IPS DF 4.7 (cell line): Measurements from ENCODE around the gene OR11H6.
"Not testable (repeated sequence)": the region's sequence is repeated elsewhere in the genome, so short reads cannot be mapped to it uniquely, and the experiment has no call there.

Experiments used
- DNase-seq: peaks from one replicate; pipeline ENCODE4 v3.0.0-alpha.2; 2013; ENCODE audit warnings: low spot score; ENCODE audit errors: extremely low read depth

Gene OR11H6

DNA sequence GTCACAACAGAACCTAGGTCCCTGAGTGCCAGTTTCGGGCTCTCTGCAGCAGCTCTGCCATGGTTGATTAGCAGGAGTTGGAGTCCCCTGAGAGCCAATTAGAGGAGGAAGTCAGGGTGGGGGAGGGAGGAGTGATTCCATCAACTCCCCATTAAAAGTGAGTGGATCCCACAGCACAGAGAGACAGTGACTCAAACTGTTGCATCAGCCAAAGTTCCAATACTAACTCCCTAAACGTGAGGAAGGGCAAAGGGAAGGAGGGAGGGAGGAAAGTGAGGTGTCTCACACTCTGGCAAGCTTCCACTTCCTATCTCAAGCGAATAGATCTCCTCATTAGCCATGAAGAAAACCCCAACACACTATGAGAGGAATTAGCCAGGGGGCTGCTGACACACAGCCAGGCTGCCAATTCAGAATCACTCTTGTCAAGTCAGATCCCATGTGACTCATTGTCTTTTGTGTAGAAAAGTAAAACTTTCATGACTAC is 39.2 kb downstream of the OR11H6 start:
- peak; percentile 19 for DNase-seq

DNA sequence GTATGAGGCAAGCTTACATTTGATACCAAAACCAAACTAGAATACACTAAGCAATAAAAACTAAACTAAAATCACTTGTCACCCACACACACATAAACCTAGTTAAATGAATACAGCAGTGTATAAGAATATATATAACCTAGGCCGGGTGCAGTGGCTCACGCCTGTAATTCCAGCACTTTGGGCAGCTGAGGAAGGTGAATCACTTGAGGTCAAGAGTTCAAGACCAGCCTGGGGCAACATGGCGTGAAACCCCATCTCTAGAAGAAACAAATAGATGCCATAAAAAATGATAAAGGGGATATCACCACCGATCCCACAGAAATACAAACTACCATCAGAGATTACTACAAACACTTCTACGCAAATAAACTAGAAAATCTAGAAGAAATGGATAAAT is 40.9 kb downstream of the OR11H6 start:
- not testable (repeated sequence) for DNase-seq

DNA sequence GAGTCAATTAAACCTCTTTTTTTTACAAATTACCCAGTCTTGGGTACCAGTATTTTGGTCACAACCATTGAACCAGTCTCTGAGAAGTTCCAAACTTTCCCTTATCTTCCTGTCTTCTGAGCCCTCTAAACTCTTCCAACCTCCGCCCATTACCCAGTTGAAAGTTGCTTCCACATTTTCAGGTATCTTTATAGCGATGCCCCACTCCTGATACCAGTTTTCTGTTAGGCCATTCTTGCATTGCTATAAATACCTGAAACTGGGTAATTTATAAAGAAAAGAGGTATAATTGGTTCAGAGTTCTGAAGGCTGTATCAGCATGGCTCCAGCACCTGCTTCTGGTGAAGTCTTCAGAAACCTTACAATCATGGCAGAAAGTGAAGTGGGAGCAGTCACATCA is 50.6 kb downstream of the OR11H6 start:
- no peak for DNase-seq
